ENCODE measurements around the gene PCMTD2.

Gene PCMTD2

GRCh38 chr20:64239449-64240242 lies 15.9 kb upstream of the PCMTD2 start:
- DNase-seq = no peak

- DNase-seq = no peak
Measured at GRCh38 chr20:64240243-64241015, 15.1 kb upstream of the PCMTD2 start.

GRCh38 chr20:64241061-64241460 lies 14.5 kb upstream of the PCMTD2 start:
- DNase-seq = no peak

- no peak for DNase-seq
Measured at GRCh38 chr20:64242003-64242796, 13.3 kb upstream of the PCMTD2 start.

GRCh38 chr20:64242797-64243475 lies 12.6 kb upstream of the PCMTD2 start:
- no peak for DNase-seq

- DNase-seq = no peak
Measured at GRCh38 chr20:64244281-64244805, 11.2 kb upstream of the PCMTD2 start.

GRCh38 chr20:64244870-64245603 lies 10.5 kb upstream of the PCMTD2 start:
- DNase-seq = peak; percentile 22

- no peak for DNase-seq
Measured at GRCh38 chr20:64245746-64246595, 9.6 kb upstream of the PCMTD2 start.

- no peak for DNase-seq
Measured at GRCh38 chr20:64246616-64247306, 8.8 kb upstream of the PCMTD2 start.

- DNase-seq = no peak
Measured at GRCh38 chr20:64247307-64247618, 8.3 kb upstream of the PCMTD2 start.

- no peak for DNase-seq
Measured at GRCh38 chr20:64247970-64248841, 7.3 kb upstream of the PCMTD2 start.

- DNase-seq = no peak
Measured at GRCh38 chr20:64250027-64250426, 5.5 kb upstream of the PCMTD2 start.

- DNase-seq = no peak
Measured at GRCh38 chr20:64253000-64253383, 2.6 kb upstream of the PCMTD2 start.

GRCh38 chr20:64253443-64253842 lies 2.1 kb upstream of the PCMTD2 start:
- no peak for DNase-seq

GRCh38 chr20:64254156-64254555 lies 1.4 kb upstream of the PCMTD2 start:
- no peak for DNase-seq

- DNase-seq = peak; percentile 20
Measured at GRCh38 chr20:64254571-64255360, 782 bp upstream of the PCMTD2 start.

- DNase-seq = peak; percentile 19
Measured at GRCh38 chr20:64256282-64256935, 861 bp downstream of the PCMTD2 start.

Measured in hematopoietic multipotent progenitor cell treated with erythropoietin and hydrocortisone succinate and interleukin-3 and kit ligand, for 8 days (in vitro differentiated cells).